T-cell (primary cell): ENCODE measurements around the gene UROS. TPM values are rescaled to one million over a fixed set of nuclear protein-coding genes. Genes with fewer than 3 reads are reported as not detected.

Source experiments
- ATAC-seq, 4 experiments: fragments of 200-7000 bp in 3 of 4; fragments of 150-1000 bp in 1 of 4; cut with Tn5 transposase; replicated peaks in 1 of 4; 1 replicate in 3 of 4; 2 replicates in 1 of 4; pipeline ENCODE4 v1.10.0; 2021; ENCODE audit warnings: moderate library complexity in 3 of 4, mild to moderate bottlenecking in 2 of 4, moderate number of reproducible peaks in 1 of 4
- CTCF ChIA-PET, 2 donors: fragments of 300-600 bp; sonication (Branson Sonifier 250); formaldehyde crosslinking; loops; one replicate each; lab custom pipeline; 2022; ENCODE audit warnings: antibody characterized with exemption in 2 of 2; lab: Charles Lee
- POLR2A ChIA-PET, 2 donors: fragments of 300-600 bp; sonication (Branson Sonifier 250); formaldehyde crosslinking; loops; one replicate each; lab custom pipeline; 2022; ENCODE audit warnings: antibody characterized with exemption in 2 of 2; lab: Charles Lee
- DNase-seq, 35 experiments: peaks; one replicate each; pipeline versions ENCODE4 v3.0.0 to v3.0.0-alpha.2; 2013 to 2023
- H3K27ac ChIP-seq: one replicate; pipeline ENCODE4 v1.5.1; 2013; ENCODE audit warnings: low read length
- H3K27me3 ChIP-seq, 2 experiments: replicated peaks in 1 of 2; 1 replicate in 1 of 2; 2 replicates in 1 of 2; pipeline versions ENCODE4 v1.6.1 to v1.7.0; 2013; ENCODE audit warnings: low read length in 1 of 2, mixed read lengths in 1 of 2; ENCODE audit not compliant: control insufficient read depth in 2 of 2, insufficient read depth in 2 of 2; ENCODE audit errors: extremely low read depth in 1 of 2
- H3K36me3 ChIP-seq, 2 donors: 1 replicate in 1 of 2; 2 replicates in 1 of 2; pipeline versions ENCODE4 v1.6.1 to v1.7.0; 2013; ENCODE audit warnings: low read length in 1 of 2; ENCODE audit not compliant: control insufficient read depth in 2 of 2, insufficient read depth in 1 of 2; ENCODE audit errors: extremely low read depth in 1 of 2
- H3K4me1 ChIP-seq, 2 experiments: 1 replicate in 1 of 2; 2 replicates in 1 of 2; pipeline versions ENCODE4 v1.6.1 to v1.7.0; 2013; ENCODE audit warnings: low read length in 2 of 2, mixed read lengths in 1 of 2; ENCODE audit not compliant: insufficient read depth in 2 of 2, control insufficient read depth in 1 of 2; ENCODE audit errors: extremely low read depth in 1 of 2
- H3K4me3 ChIP-seq, 2 donors: 1 replicate in 1 of 2; 2 replicates in 1 of 2; pipeline versions ENCODE4 v1.5.1 to v1.7.0; 2013; ENCODE audit warnings: mild to moderate bottlenecking in 2 of 2, low read length in 1 of 2, moderate library complexity in 1 of 2; ENCODE audit not compliant: control insufficient read depth in 1 of 2; ENCODE audit errors: extremely low read depth in 1 of 2
- H3K9me3 ChIP-seq: 2 replicates; pipeline ENCODE4 v1.7.0; 2013
- H3K27ac Mint-ChIP-seq, 2 donors: one replicate each; pipeline ENCODE4 v1.8.0; 2020 to 2021; ENCODE audit warnings: mild to moderate bottlenecking in 2 of 2, mixed read lengths in 2 of 2
- H3K27me3 Mint-ChIP-seq, 2 donors: one replicate each; pipeline ENCODE4 v1.8.0; 2021 to 2022; ENCODE audit warnings: mixed read lengths in 2 of 2
- H3K36me3 Mint-ChIP-seq: one replicate; pipeline ENCODE4 v1.8.0; 2021; ENCODE audit warnings: mixed read lengths
- H3K4me1 Mint-ChIP-seq, 3 donors: one replicate each; pipeline ENCODE4 v1.8.0; 2020 to 2022; ENCODE audit warnings: mixed read lengths in 3 of 3, mild to moderate bottlenecking in 1 of 3
- H3K4me3 Mint-ChIP-seq, 3 donors: one replicate each; pipeline ENCODE4 v1.8.0; 2020 to 2022; ENCODE audit warnings: mild to moderate bottlenecking in 3 of 3, mixed read lengths in 3 of 3, moderate library complexity in 3 of 3
- H3K9me3 Mint-ChIP-seq, 3 donors: one replicate each; pipeline ENCODE4 v1.8.0; 2020 to 2022; ENCODE audit warnings: mixed read lengths in 3 of 3
- whole genome bisulfite sequencing: methylation state at CpG from one replicate; pipeline ENCODE4 v1.1.5; 2013; ENCODE audit warnings: missing lambda C conversion rate; ENCODE audit not compliant: insufficient coverage; 5-methylcytosine and 5-hydroxymethylcytosine counted together
- total RNA-seq, 35 experiments: library from RNA in 6 of 35; stranded (reverse) in 6 of 35; fragments of 120-200 nt in 1 of 35; gene quantifications; one replicate each; pipeline versions ENCODE4 v1.2.1 to v1.2.4 and lab custom pipeline; 2013 to 2026

UROS gene
- total RNA-seq, 5 donors from 2014 or later (not counting 1 experiment from before 2014, with no cell fraction given) = 28.9 to 39.2 (median 35.5) TPM

DNA sequence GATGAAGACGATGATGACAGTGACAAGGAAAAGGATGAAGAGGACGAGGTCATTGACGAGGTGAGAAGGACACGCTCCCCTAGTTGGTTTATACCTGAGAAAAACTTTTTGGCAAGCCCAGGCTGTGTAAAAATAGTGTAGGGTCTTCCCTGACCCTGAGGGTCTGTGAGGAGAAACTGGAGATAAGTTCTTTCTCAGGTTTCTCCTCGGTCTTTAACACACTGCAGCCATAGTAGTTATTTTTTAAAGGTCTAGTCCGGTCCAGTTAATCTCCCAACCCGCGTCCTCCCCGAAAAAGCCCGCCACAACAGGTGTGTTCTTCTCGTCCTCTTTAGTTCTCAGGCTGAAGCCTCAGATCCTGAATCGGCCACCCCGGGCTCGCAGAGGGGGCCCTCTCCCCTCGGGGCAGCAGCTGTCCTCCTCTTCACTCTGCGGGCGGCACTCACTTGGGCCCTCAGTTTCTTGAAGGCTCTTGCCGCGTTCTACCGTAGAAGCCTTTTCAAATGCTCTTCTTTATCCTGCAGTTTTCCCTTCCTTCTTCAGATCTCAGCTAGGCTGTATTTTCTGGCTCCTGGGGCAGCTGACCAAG, 699 bp upstream of the UROS start:
- Mint-ChIP-seq H3K27me3 (no peaks in the 10 kb centered on the region), H3K4me1 (peaks cover 21 to 34% (median 33%) of the 10 kb centered on the region in 3 donors), H3K9me3 (no peaks in the 10 kb centered on the region), H3K36me3 (peaks cover 17% of the 10 kb centered on the region), H3K4me3 (no peak overlapping the region), H3K27ac (no peak overlapping the region)
- peak overlapping the region; percentile 94 for H3K4me3 ChIP-seq
- ATAC-seq = peak in 2 of 4 experiments; percentile 2 to 10
- 0% methylated on average over 18 of the region's 20 CpGs for WGBS
- H3K4me1 ChIP-seq = peaks cover 18 to 30% of the 10 kb centered on the region in 2 experiments
- H3K9me3 ChIP-seq = no peaks in the 10 kb centered on the region
- CTCF ChIA-PET = interaction anchor here in 1 of 2 donors (1.0 kb wide), 2 partner anchors 8 to 104 kb away, joined by 3 to 4 read pairs; partner anchors contain the start of gene EDRF1
- no peaks in the 10 kb centered on the region for H3K27me3 ChIP-seq
- peak in 4 of 35 experiments; percentile 1 to 14 (median 4) for DNase-seq
- H3K27ac ChIP-seq = peak overlapping the region; percentile 87
- POLR2A ChIA-PET = interaction anchor here in 1 of 2 donors (1.1 kb wide), 1 partner anchor 104 kb away, joined by 3 read pairs; the partner anchor contains the start of gene EDRF1
- H3K36me3 ChIP-seq = peaks cover 2 to 21% of the 10 kb centered on the region in 2 donors

DNA sequence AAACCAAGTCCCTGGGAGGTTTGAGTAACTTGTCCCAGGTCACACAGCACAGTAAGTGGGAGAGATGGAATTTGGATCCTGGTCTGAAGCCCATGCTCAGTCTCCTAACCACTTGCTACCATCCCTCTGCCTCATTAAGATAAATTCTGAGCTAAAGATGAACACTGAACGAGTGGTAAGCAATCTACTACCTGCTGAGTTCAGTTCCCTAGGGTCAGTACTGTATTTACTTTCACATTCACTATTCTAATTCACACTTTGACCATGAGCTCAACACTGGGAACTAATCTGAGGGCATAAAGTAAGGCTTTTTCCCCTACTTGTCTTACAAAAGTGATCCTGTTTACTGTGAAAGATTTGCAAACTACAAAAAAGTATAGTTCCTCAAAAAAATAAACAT, 2.4 kb downstream of the UROS start:
- no peak for DNase-seq
- H3K4me3 Mint-ChIP-seq = peak overlapping the region in 1 of 3 donors; percentile 72
- no CpG with 5 or more reads among the region's 1 CpG for WGBS
- H3K27me3 ChIP-seq = no peaks in the 10 kb centered on the region
- no peak overlapping the region for H3K4me3 ChIP-seq
- no peak overlapping the region for H3K27ac ChIP-seq
- peaks cover 3% of the 10 kb centered on the region for H3K36me3 Mint-ChIP-seq
- H3K36me3 ChIP-seq = peaks cover 0 to 4% of the 10 kb centered on the region in 2 donors
- H3K9me3 ChIP-seq = no peaks in the 10 kb centered on the region
- H3K4me1 Mint-ChIP-seq = peaks cover 15 to 22% (median 18%) of the 10 kb centered on the region in 3 donors
- peaks cover 18 to 30% of the 10 kb centered on the region in 2 experiments for H3K4me1 ChIP-seq
- no peaks in the 10 kb centered on the region for H3K9me3 Mint-ChIP-seq
- no peak overlapping the region for H3K27ac Mint-ChIP-seq
- ATAC-seq = no peak
- H3K27me3 Mint-ChIP-seq = no peaks in the 10 kb centered on the region
- CTCF ChIA-PET = interaction anchor here in 1 of 2 donors (0.7 kb wide), 1 partner anchor 77 kb away, joined by 3 read pairs; no protein-coding TSS in a partner anchor
- POLR2A ChIA-PET = interaction anchor here in 1 of 2 donors (0.5 kb wide), 1 partner anchor 496 kb away, joined by 3 read pairs; no protein-coding TSS in a partner anchor

DNA sequence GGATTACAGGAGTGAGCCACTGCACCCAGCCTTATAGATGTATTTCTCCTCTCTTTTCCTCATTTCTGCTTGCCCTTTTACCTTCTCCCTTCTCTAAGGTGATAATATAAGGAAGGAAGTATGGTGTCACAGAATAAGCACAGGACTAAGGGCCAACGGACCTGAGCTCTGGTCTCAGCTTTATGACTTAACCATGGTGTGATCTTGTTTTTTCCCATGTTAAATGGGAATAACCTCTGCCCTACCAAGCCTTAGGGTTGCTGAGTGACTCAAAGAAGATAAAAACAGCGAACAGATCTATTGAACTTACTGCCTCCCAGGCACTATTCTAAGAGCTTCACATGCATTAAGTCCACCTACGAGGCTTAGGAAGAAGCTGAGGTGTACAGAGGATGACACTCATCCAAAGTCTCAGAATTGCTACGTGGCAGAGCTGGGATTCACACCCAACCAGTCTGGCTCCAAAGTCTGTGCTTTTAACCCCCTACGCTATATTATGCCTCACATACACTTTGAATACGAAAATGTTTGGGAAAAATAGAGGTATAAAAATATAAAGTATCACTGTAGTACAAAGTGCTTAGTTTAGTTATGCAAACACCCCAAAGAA, 5.6 kb downstream of the UROS start:
- DNase-seq = no peak
- Mint-ChIP-seq H3K36me3 (peaks cover 32% of the 10 kb centered on the region), H3K27ac (no peak overlapping the region), H3K4me1 (peaks cover 15 to 22% (median 18%) of the 10 kb centered on the region in 3 donors), H3K4me3 (no peak overlapping the region), H3K9me3 (no peaks in the 10 kb centered on the region), H3K27me3 (no peaks in the 10 kb centered on the region)
- WGBS = no CpG with 5 or more reads among the region's 6 CpGs
- POLR2A ChIA-PET = interaction anchor here (0.5 to 0.6 kb wide), 4 partner anchors 11 to 109 kb away, joined by 3 to 6 read pairs (median 4); no protein-coding TSS in a partner anchor
- ATAC-seq = no peak
- Histone ChIP-seq H3K4me3 (no peak overlapping the region), H3K27me3 (no peaks in the 10 kb centered on the region), H3K4me1 (peaks cover 9 to 10% of the 10 kb centered on the region in 2 experiments), H3K36me3 (peaks cover 0 to 29% of the 10 kb centered on the region in 2 donors), H3K27ac (no peak overlapping the region), H3K9me3 (no peaks in the 10 kb centered on the region)
- CTCF ChIA-PET = interaction anchor here in 1 of 2 donors (0.8 kb wide), 1 partner anchor 10 kb away, joined by 3 read pairs; no protein-coding TSS in a partner anchor

DNA sequence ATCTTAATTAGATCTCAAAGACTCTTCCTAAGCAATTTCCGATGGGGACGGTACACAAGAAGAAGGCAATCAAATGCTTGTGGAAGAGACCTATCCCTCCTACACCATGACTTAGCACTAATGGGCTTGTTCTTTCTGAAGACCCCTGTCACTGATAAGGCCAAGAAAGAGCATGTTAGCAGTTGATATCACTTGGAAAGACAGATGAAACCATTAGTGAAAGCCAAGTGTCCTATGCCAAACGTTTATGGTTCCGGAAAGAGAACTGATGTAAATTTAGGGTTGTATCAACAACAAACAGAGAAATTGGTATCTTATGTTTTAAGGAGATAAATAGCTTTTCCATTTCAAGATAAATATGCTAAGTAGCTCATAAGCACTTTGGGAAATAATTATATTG, 6.5 kb downstream of the UROS start:
- no peak overlapping the region for H3K4me3 Mint-ChIP-seq
- no peaks in the 10 kb centered on the region for H3K27me3 Mint-ChIP-seq
- Histone ChIP-seq H3K27me3 (no peaks in the 10 kb centered on the region), H3K27ac (no peak overlapping the region), H3K4me1 (peaks cover under 1 to 5% of the 10 kb centered on the region in 2 experiments), H3K36me3 (peaks cover 0 to 29% of the 10 kb centered on the region in 2 donors), H3K4me3 (no peak overlapping the region), H3K9me3 (no peaks in the 10 kb centered on the region)
- no peak overlapping the region for H3K27ac Mint-ChIP-seq
- POLR2A ChIA-PET = interaction anchor here (0.5 to 0.6 kb wide), 4 partner anchors 9 to 939 kb away, joined by 3 to 6 read pairs (median 4); no protein-coding TSS in a partner anchor
- H3K9me3 Mint-ChIP-seq = no peaks in the 10 kb centered on the region
- CTCF ChIA-PET = no interaction called here
- H3K4me1 Mint-ChIP-seq = peaks cover 9 to 14% (median 9%) of the 10 kb centered on the region in 3 donors
- no peak for DNase-seq
- H3K36me3 Mint-ChIP-seq = peaks cover 36% of the 10 kb centered on the region
- WGBS = no CpG with 5 or more reads among the region's 4 CpGs
- no peak for ATAC-seq

DNA sequence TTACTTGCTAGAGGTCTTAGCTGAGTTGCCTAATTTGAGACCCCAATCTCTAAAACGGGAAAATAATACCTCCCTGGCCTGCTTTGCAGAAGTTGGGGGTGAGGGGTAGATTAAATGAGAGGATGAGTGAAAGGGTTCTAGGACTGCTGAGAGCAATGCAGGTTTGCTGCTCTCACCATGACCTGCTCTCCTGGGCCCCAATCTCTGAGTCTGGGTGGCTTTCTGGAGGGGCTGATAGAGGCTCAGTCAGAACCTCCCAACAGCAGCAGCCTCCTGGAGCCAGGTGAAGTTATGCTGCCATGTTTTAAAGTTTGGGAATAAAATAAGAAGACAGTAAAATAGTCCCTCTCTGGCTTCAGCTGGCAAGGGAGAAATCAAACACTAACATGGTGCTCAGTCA, 7.3 kb downstream of the UROS start:
- no peaks in the 10 kb centered on the region for H3K9me3 ChIP-seq
- ChIA-PET CTCF (no interaction called here), POLR2A (no interaction called here)
- no peaks in the 10 kb centered on the region for H3K27me3 Mint-ChIP-seq
- H3K4me1 ChIP-seq = no peaks in the 10 kb centered on the region
- WGBS = no CpG with 5 or more reads among the region's 1 CpG
- no peak for ATAC-seq
- no peak overlapping the region for H3K4me3 ChIP-seq
- H3K4me1 Mint-ChIP-seq = peaks cover 1 to 6% (median 3%) of the 10 kb centered on the region in 3 donors
- H3K27ac ChIP-seq = no peak overlapping the region
- H3K36me3 Mint-ChIP-seq = peaks cover 40% of the 10 kb centered on the region
- no peak overlapping the region for H3K27ac Mint-ChIP-seq
- H3K27me3 ChIP-seq = no peaks in the 10 kb centered on the region
- no peaks in the 10 kb centered on the region for H3K9me3 Mint-ChIP-seq
- no peak for DNase-seq
- H3K4me3 Mint-ChIP-seq = no peak overlapping the region
- peaks cover 0 to 36% of the 10 kb centered on the region in 2 donors for H3K36me3 ChIP-seq

DNA sequence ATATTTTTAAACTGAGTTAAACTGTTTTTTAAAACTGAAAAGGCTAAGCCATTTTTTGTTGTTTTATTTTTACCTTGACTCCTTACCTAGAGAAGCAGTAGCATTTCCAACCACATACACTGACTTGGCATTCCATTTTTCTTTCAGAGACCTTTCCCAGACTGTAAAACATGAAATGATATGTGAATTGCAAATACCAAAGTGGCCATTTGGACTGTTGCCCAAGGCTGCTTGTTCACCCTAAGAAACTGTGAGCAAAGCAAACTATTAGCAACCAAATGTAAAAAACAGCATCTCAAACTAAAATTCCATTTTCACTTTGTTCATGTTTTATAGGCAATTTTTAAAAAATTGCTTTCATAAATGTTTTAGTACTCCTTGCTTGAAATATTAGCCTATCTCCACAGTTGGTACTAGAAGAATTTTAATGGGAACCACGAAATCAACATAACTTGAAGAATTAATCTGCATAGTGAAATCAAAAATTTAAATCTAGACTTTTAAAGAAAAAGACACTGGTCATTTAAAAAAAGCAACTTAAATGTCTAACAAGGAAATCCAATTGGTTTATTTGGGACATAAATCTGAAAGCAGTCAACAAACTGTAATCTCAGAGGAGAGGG, 10.8 kb downstream of the UROS start:
- H3K36me3 Mint-ChIP-seq = peaks cover 61% of the 10 kb centered on the region
- no peak overlapping the region for H3K27ac Mint-ChIP-seq
- ChIA-PET CTCF (no interaction called here), POLR2A (interaction anchor here in 1 of 2 donors (0.8 kb wide), 1 partner anchor 54 kb away, joined by 5 read pairs; no protein-coding TSS in a partner anchor)
- Histone ChIP-seq H3K4me1 (no peaks in the 10 kb centered on the region), H3K27me3 (no peaks in the 10 kb centered on the region), H3K36me3 (peaks cover 16 to 59% of the 10 kb centered on the region in 2 donors), H3K9me3 (no peaks in the 10 kb centered on the region), H3K4me3 (no peak overlapping the region), H3K27ac (no peak overlapping the region)
- H3K9me3 Mint-ChIP-seq = no peaks in the 10 kb centered on the region
- ATAC-seq = no peak
- no peak overlapping the region for H3K4me3 Mint-ChIP-seq
- no peaks in the 10 kb centered on the region for H3K4me1 Mint-ChIP-seq
- no peaks in the 10 kb centered on the region for H3K27me3 Mint-ChIP-seq
- WGBS = no CpG with 5 or more reads among the region's 1 CpG
- DNase-seq = no peak
